NK-92 (cell line): Measurements from ENCODE around the gene AMMECR1.
"Not testable (repeated sequence)": the region's sequence is repeated elsewhere in the genome, so short reads cannot be mapped to it uniquely, and the experiment has no call there.

Source experiments
- DNase-seq: peaks from one replicate; lab custom pipeline; 2025; ENCODE audit not compliant: unreplicated experiment; lab: John Stamatoyannopoulos, UW

Gene AMMECR1

DNA sequence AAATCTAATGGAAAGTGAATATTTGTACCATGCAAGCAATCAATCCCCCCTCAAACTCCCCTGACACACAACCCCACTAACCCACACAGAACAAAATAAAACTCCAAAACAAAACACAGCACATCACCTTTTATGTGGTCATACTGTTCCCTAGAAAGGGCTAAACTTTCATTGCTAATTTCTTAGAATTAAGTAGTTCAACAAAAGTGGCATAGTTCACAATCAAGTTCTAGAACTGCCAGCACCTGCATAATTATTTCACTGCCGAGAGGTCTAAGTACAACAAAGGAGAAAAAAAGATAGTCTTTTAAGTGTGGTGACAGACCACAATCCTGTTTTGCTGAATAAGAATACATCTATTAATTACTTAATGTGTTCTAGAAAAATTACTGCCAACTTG lies 58.8 kb downstream of the AMMECR1 start:
- no peak for DNase-seq

DNA sequence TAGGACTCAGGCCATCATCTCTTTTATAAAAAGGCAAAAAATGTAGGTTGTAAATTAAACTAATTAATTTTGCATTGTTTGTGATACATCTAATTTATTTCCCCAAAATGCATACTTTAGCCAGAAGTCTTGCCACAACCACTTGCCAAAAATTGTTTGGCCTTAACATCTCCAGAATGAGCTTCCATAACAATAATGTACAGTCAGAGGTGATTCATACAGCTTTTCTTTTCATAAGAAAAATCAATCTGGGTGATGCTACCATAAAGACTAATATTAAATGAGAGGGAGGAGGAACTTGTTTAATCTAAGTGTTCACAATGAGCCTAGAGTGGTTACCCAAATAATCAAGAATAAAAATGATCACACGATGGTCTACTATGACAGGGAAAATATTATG lies 59.3 kb downstream of the AMMECR1 start:
- DNase-seq, result no peak

DNA sequence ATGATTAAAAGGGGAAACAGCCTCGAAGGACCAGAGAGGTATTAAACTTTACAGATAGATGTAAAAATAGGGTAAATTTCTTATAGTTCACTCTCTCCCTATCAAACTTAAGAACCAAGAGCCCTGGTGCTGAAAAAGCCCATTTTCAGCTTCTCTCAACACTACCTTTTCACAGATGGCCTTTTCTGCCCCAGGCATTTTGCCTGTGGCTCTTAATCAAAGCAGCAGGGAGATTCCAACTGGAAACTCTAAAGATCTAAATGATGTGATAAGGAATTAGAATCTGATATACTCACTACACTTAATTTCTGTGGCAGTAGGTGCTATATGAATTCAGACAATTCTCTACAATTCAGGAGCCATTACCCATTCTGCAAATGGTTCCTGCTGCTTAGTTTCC lies 60.0 kb downstream of the AMMECR1 start:
- DNase-seq, result no peak

DNA sequence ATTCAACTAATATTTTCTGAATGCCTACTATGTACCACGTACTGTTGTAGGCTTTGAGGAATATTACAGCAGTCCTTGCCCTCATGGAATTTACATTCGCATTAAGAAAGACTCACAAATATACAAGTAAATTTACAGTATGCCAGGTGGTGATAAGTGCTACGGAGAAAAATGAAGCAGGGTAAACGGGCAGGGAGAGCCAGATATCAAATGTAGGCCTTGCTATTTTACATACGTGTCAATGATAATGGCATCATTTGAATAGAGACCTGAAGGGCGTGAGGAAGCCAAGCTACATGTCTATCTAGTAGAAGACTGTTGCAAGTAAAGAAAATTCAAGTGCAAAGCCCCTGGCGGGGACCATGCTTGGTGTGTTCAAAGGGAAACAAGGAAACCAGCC lies 65.2 kb downstream of the AMMECR1 start:
- no peak for DNase-seq

DNA sequence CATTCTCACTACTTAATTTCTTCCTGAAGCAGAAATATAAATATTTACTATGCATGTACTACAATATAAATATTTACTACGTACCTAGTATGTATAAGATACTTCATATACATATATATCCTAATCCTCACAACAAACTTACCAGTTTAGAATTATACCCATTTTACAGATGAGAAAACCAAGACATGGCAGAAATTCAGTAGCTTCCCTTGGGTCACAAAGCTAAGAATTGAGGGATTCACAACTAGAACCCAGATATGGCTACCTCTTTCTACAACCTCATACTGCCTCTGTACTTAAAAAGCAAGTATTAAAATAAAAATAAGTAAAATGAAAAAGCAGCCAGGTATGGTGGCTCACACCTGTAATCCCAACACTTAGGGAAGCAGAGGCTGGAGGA lies 65.9 kb downstream of the AMMECR1 start:
- no peak for DNase-seq

DNA sequence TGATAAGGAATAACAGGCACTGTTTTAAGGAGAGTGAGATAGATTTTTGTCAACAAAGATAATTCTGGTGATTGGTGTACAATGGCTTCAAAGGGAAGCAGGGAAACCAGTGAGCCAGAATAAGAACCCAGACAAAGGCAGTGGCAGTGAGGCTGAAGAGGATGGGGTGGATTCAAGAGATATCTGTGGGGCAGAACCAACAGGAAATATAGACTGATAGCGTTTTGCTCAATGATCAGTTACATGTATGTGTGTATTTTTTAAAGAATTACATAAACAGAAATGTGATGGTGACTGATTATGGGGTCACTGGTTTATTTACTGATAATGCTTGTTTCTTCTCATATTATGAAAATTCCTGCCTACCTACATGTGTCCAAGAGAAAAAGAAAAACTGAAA lies 66.4 kb downstream of the AMMECR1 start:
- no peak for DNase-seq

DNA sequence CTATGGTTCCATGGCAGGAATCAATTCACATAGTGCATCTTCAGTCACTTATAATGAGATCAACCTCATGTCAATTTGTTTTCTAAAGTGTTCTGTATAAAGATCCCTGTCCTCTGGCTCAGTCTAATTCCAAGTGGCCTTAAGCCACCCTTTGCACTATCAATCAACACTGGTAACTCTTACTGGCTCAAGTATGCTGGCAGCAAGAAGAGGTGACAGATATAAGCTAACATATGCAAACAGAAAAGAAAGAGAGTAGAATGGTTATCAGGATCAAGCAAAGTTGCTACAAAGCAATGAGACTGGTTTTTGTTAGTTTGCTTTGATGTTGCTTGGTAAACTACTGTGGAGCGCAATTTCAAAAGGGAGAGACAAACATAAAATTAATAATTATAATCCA lies 67.0 kb downstream of the AMMECR1 start:
- DNase-seq, result no peak

DNA sequence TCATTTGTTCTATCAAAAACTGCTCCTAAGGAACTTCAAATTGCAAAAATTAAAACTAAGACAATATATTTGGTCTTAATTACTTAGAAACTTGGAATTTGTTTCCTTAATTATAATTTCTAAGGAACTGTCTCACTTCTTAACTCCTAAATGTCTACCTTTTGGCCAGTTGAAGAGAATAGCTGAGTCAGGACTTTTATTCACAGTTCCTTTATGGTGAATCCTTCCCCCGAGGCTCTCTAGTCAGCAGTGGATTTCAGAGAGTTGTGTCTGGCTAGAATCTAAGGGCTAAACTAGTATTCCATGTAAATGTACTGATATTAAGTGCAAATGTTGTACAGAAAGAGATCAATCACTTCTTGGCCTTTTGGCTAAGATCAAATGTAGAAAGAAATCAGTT lies 69.3 kb downstream of the AMMECR1 start:
- no peak for DNase-seq

DNA sequence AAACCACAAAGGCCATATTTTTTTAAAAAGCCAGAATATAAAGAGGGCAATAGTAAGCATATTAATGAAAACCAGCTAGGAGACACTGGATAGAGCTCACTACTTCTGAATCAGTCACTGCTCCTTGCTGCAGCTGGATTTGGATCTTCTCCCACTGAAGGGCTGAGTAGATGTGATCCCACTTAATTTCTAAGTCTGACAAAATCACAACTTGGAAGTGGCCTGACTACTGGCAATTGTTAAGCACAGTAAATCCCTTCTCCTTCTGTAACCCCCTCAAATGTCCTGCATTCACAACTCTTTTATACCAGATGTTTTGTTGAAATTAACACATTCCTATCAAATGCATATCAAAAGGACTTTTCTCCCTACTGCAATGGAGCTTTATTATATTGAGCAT lies 72.9 kb downstream of the AMMECR1 start:
- no peak for DNase-seq

DNA sequence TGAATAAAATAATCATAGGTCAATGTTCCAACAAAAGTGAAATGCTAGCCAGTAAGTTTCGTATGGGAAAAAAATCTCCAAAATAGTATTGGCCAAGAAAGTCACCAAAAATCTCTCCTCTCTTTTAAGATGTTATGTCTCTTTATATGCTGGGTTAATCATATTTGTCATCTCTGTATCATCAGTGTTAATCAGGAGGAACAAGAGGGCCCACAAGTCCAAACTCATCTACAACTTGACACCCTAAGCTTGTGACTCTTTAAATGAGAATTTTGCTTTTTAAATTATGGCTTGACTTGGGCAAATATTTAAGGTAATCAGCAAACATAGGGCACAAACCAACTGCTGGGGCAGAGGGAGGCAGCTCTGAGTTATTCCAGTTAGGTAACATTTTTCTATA lies 75.5 kb downstream of the AMMECR1 start:
- no peak for DNase-seq

DNA sequence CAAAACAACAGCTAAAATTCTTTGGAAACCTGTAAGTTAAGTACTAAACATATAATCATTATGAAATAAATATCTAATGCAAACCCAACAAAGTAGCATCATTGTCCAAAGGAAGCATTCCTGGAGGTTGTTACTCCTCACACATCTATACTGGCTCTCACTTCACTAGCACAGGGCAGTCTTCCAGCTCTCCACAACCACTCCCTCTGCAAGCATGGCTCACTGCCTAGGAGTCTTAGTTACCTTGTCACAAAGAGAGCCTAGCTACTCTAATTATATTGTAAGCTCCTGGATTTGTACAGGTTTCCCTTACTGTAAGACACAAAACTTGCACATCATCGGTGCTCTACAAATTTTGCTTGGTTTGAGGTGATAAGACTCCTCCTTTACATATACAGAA lies 76.1 kb downstream of the AMMECR1 start:
- no peak for DNase-seq

DNA sequence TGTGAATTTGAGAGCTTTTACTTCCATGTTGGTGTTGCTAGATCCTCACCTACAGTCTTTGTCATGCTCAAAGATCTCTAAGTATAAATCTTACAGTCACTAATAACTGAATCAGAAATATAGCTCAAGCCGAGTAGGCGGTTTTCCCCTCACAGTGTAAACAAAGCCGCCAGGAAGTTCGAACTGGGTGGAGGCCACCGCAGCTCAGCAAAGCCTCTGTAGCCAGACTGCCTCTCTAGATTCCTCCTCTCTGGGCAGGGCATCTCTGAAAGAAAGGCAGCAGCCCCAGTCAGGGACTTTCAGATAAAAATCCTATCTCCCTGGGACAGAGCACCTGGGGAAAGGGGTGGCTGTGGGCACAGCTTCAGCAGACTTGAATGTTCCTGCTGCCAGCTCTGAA lies 79.6 kb downstream of the AMMECR1 start:
- DNase-seq, result not testable (repeated sequence)

DNA sequence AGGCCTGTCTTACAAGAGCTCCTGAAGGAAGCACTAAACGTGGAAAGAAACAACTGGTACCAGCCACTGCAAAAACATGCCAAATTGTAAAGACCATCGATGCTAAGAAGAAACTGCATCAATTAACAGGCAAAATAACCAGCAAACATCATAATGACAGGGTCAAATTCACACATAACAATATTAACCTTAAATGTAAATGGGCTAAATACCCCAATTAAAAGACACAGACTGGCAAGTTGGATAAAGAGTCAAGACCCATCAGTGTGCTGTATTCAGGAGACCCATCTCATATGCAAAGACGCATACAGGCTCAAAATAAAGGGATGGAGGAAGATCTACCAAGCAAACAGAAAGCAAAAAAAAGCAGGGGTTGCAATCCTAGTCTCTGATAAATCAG lies 86.4 kb downstream of the AMMECR1 start:
- not testable (repeated sequence) for DNase-seq

DNA sequence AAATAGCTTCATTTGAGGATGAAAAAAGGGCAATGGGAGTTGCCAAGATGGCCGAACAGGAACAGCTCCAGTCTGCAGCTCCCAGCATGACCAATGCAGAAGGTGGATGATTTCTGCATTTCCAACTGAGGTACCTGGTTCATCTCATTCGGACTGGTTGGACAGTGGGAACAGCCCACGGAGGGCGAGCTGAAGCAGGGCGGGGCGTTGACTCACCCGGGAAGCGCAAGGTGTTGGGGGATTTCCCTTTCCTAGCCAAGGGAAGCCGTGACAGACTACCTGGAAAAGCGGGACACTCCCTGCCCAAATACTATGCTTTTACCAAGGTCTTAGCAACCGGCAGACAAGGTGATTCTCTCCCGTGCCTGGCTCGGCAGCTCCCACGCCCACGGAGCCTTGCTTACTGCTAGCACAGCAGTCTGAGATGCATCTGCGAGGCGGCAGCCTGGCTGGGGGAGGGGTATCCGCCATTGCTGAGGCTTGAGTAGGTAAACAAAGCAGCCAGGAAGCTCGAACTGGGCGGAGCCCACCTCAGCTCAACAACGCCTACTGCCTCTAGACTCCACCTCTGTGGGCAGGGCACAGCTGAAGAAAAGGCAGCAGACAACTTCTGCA lies 88.3 kb downstream of the AMMECR1 start:
- not testable (repeated sequence) for DNase-seq

DNA sequence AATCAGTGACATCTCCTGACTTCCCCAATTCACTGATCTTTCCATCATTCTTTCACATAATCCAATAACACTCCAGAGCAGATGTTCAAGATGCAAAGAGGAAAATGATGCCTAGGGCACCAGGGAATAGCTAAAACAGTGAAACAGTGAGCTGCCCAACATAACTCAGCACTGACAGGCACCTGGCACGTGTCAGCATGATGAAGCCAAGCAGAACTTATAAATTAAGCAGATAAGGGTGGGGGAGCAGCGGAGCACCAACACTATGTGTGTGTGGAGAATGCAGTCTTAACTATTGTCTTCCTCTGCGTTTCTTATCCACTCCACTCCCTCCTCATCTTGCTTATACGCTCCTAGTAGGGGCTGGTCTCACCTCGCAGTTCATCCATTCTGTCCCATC lies 89.4 kb downstream of the AMMECR1 start:
- no peak for DNase-seq

DNA sequence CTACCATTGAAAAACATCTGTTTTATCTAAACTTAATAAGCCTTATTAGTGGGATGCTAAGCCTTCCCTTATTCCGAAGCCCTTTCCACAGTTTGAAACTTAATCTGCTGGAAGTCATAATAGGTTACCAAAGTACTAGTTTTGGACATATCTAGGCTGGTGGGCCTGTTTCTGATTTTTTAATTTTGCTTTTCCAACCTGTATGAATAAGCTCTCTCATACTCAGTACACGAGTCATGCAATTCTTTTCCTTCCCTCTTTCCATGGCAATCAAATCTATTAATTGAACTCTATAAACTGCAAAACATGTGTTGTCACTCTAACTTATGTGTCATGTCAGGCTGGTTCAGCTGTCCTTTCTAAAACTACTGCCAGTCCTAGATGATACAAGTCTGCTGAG lies 91.0 kb downstream of the AMMECR1 start:
- no peak for DNase-seq

DNA sequence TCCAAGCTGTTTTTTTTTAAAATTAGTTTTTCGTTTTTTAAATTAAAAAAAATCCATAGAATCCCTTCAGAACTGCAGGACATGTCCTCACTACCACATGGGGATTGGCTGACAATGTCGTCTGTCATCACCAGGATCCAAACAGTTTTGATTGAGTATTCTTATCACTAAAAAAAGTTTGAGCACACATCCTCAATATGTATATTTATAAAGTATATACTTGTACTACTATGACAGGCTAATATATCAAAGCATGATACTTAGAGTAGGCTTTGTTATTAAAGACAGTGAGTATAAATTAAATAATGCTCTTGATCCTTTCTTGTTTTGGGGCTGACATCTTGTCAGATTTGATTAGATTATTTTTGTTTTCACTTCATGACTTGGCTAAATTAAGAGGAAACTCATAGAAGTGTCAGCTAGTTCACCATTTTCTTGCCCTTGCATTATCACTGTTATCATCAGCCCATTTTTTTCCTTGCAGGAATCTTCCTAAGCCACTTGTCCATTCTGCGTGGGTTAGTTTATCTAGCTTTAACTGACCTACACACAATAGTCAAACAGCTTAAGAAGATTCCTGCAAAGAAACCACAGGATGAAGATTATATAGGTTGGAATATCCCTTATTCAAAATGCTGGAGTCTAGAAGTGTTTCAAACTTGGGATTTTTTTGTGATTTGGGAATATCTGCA lies 92.8 kb downstream of the AMMECR1 start:
- no peak for DNase-seq

DNA sequence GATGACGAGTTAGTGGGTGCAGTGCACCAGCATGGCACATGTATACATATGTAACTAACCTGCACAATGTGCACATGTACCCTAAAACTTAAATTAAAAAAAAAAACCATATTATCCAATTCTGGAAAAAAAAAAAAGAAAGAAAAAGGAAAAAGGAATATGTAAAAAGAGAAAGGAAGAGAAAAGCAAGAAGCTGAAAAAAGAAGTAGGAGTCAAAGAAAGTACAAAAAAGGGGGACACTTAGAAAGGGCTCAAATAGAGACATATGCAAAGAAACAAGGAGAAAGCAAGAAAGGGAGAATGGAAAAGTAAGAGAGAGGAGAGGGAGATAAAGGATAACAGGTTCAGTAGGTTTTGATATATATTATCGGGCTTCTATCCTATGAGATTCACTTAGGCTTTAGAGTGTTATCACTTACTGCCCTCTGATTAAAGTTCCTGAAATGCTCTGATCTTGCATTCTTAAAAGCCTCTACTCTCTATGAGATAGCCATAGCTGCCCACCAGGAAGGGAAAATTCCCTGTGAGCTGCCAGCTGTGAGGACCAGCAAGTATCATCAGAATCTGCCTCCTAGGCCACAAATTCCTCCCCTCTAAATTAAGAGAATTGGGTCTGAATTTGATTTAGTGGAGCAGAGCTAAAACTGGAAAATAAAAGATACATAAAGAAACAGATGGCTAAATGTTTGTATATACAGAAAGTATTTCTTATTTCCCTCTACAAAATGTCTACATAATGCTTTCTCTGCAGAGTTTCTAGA lies 95.2 kb downstream of the AMMECR1 start:
- DNase-seq, result no peak

DNA sequence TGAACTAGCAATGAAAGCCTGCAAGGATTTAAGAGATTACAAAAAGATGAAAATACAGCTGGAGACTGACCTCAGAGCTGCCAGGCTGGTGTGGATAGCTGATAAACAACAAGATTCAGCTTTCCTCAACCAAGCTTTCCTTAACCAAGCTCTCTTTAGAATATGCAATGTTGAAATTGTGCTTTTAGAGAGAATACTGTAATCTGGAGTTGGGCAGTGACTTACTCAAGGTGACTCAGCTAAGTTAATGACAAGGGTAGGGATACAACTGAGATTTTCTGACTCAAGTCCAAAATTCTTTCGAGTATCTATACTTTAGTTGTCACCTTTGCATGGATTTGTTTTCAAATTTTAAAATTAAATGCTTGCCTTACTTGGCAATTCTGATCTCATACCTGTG lies 98.0 kb downstream of the AMMECR1 start:
- DNase-seq, result no peak

DNA sequence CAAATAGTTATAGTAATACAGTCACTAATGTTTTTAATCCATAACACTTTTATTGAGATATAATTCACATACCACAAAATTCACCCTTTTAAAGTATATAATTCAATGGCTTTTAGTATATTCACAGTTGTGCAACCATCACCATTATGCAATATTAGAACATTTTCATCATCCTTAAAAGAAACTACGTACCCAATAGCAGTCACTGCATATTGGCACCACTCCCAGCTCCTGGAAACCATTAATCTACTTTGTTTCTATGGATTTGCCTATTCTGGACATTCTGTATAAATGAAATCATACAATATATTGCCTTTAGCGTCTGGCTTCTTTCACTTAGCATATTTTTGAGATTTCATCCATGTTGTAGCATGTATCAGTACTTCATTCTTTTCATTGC lies 99.3 kb downstream of the AMMECR1 start:
- DNase-seq, result no peak

DNA sequence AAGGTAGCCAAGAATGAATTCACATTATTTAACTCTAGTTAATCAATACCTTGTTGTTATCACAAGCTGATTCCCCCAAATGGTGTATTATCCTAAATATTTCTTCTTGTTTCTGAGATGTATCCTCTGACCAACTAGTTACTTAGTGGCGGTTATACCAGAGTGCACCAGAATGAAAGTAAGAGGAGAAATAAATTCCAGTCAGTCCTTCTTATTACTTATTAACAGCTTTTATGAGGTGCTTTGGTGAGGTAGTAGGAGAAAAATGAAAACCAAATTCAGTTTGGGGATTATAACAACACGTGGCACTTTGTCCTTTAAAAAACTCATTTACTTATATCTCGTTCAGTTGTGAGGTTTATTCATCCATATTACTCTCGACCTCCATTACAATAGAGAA lies 101.9 kb downstream of the AMMECR1 start:
- DNase-seq, result no peak

DNA sequence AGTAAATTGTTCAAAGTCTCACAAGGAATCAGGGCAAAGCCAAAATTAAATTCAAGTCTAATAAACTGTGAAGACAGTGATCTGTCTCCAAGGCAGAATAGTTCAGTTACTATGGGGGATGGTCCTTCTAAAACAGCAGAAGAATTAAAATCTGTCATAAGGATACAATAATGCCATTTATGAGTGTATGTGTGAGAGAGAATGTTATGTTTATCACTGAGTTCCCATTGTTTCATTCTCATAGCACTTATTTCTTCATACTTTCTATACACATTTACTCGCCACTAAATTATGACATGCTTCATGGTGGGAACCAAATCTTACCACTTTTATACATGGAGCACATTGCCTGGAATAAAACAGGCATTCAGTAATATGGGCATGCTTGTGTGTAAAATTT lies 102.5 kb downstream of the AMMECR1 start:
- DNase-seq, result no peak
